HG03558 (cell line): Measurements from ENCODE around the gene CKLF.
A peak's percentile ranks its signal among the peaks of the same experiment; 100 is the strongest.

Experiments used
- ATAC-seq: cut with Tn5 transposase; IDR thresholded peaks from one replicate; pipeline ENCODE4 v1.9.1; 2021; ENCODE audit warnings: moderate number of reproducible peaks; ENCODE audit not compliant: unreplicated experiment; ENCODE audit errors: extremely low read depth

The CKLF gene

DNA sequence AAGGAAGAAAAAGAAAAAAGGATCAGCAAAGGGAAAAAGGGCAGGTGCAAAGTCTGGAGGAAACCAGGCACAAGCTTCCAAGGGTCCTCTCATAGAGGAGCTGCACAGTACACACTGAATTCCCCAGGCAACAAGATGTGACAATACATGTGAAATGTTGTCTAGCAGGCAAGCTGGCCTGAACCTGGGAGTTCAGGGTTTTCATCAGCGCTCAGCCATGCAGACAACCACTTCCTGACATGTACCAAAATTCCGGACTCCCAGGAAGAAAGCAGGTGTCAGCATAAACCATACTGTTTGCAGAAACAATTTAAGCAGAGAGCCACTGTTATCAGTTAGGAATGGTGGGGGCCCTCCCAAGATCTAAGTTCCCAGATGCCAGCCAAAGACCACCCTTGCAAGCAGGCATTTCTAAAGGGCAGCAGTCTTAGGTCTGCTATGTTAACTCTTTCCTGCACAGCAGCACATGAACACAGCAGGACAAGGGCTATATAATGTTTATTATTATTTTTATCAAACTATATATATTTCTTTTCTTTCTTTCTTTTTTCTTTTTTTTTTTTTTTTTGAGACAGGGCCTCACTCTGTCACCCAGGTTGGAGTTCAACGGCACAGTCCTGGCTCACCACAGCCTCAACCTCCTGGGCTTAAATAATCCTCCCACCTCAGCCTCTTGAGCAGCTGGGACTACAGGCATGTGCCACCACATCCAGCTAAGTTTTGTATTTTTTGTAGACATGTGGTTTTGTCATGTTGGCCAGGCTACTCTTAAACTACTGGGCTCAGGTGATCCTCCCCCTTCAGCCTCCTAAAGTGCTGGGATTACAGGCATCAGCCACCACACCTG lies 12.5 kb upstream of the CKLF start:
- ATAC-seq, result peak; percentile 73

DNA sequence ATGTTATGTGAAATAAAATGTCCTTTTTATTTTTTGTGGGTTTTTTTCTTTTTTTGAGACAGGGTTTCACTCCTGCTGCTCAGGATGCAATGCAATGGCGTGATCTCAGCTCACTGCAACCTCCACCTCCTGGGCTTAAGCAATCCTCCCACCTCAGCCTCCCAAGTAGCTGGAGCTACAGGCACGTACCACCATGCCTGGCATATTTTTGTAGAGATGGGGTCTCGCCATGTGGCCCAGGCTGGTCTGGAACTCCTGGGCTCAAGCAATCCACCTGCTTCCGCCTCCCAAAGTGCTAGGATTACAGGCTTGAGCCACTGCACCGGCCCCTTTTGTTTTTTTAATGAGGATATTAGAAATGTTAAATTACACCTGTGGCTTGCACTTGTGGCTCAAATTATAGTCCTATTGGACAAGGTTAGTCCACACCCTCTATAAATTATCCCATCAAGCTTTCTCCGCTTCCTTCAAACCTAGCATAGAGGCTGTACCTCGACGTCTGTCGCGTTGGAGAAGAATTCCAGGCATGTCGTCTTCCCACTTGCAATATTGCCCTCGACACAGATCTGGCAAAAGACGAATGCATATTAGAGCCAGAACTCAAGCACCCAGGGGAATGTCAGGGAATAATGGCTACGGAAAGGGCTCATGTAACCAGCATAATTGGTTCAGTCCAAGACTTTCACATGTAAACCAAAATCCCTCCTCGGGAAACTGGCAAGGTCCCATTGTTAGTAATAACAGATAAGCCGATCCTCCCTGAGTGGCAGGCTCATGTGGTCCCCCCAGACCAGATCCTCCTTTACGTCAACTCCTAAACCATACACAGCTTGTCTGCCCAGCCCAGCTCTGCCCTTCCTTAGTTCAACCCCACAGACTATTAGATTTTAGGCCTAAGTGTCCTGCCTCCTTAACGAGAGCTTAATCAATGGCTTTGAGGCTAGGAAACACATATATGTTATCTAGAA lies 10.7 kb upstream of the CKLF start:
- no peak for ATAC-seq

DNA sequence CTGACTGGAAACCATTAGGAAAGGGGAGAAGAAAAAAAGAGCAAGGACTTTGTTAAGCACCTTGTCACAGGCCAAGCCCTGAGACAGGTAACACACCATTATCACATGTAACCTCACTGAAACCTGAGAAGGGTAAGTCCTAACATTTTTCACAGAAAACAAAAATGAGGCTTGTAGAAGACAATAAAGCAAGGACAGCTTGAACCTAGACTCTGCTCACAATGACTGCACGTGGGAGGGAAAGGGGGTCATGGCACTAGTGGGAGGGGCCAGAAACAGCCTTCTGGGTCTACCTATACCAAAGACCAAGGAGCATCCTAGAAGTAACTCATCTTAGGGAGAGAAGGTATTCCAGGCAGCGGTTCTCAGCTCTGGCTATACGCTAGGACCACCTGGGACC lies 10.0 kb upstream of the CKLF start:
- ATAC-seq, result no peak

DNA sequence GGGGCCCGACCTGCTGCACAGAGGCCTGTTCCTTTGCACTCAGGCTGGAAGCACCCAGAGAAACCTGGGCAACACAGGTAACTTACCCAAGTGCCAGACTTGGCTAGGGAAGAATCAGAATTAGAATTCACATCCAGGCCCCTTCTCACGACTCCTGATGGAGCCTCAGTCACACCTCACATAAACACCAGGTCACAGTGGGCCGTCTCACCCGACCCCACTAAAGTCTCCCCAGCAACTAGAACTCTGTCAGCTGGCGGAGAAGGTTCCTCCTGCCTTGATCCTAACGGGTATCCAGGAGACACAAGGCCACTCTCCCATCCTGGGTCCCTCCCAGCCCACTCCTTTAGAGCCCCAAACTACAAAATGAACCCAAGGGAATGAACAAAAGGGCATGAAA lies 8.8 kb upstream of the CKLF start:
- ATAC-seq, result no peak

DNA sequence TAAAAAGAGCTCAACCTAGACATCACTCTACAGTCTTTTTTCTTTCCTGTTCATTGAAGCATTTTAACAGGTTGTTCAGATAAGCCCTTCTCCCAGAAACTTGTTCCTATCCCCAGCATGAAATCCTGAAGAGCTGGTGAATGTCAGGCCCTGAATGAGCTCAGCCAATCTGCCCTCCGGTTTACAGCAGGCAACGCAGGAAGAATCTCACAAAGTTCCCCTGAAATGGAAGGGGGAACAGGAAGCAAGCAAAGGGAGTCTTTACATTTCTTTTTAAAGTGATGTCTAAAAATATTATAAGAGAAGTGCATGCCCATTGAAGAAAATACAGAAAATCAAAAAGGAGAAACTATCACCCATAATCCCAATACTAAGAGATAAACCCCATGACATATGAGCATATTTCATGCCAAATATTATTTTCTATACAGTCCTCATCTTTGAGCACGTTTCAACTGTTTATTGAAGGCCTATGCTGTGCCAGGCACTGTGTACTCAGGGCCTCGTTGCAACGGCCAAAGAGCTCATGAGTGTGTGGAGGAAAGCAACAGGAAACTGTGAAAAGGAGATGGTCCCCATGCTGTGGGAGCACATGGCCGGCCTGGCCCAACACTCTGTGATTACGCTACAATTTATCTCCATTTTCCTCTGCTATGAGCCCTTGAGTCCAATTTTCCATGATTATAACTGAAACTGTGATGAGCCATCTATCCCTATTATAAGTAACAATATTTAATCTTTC lies 8.2 kb upstream of the CKLF start:
- no peak for ATAC-seq

DNA sequence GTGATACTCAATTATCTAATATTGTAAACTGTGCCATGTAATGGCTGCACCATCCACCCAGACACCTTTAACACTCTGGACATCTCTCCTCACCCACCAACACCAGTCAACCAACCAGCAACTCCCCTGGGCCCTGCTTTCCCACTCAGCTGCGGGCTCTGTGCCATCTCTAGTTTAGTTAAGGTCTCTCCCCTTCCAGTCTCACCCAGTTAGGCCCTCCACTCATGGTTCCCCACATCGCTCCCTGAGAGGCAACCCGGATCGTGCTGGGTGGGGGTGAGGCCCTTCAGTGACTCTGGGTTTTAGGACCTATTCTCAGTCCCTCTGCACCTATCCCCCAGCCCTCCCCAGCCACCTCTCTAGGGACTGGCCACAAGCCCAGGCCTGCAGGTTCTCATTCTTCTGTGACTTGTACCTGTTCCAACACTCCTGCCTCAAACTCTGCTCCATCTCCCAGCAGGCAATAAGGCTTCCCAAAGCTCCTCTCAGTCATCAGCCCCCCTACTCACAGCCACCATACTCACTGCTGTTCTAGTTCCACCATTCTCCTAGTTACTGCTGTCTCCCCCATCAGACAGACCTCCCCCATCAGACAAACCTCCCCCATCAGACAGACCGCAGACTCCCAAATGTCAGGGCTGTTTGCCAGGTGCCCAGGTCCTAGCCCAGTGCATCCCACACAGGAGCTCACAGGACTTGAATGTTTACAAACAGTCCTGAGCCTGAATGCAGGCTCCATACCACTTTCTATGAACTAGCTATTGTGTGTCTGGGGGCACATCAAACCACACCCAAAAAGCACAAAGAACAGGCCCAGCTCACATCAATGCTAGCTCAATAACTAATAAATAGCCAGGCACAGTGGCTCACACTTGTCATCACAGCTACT lies 5.0 kb upstream of the CKLF start:
- no peak for ATAC-seq

DNA sequence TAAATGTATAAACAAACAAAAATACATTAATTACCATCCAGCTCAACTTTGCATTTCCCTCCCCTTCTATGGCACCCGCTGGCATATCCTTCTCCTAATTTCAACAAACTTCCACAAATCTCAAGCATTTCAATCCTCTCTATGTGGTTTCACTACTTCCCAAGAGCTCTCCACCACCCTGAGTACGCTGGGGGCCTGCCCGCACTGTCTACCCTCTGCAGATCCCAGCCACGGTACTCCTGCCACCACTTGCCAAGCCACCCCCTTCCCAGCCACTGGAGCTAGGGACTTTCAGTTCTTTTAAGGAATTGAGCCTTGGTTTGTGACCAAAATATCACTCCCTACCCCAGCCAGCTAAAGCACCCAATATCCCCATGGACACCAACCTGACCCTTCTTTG lies 4.3 kb upstream of the CKLF start:
- ATAC-seq, result no peak

DNA sequence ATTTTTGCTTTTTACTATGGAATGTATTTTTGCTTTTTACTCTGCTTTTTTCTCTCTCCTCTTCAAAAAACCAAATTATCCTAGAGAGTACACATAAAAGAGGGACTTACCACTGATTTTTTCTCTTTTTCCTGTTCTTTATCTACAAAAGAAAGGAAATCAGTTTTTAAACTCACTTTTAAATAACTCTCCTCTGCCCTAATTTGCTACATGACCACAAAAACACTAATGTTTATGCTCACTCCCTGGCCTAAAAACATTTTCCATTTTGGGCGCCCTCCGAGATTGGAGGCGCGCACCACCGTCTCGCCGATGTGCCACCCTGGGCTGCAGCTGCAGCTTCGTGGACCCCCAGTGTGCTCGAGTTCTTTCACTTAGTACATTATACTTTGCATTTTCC lies 3.5 kb upstream of the CKLF start:
- ATAC-seq, result no peak

DNA sequence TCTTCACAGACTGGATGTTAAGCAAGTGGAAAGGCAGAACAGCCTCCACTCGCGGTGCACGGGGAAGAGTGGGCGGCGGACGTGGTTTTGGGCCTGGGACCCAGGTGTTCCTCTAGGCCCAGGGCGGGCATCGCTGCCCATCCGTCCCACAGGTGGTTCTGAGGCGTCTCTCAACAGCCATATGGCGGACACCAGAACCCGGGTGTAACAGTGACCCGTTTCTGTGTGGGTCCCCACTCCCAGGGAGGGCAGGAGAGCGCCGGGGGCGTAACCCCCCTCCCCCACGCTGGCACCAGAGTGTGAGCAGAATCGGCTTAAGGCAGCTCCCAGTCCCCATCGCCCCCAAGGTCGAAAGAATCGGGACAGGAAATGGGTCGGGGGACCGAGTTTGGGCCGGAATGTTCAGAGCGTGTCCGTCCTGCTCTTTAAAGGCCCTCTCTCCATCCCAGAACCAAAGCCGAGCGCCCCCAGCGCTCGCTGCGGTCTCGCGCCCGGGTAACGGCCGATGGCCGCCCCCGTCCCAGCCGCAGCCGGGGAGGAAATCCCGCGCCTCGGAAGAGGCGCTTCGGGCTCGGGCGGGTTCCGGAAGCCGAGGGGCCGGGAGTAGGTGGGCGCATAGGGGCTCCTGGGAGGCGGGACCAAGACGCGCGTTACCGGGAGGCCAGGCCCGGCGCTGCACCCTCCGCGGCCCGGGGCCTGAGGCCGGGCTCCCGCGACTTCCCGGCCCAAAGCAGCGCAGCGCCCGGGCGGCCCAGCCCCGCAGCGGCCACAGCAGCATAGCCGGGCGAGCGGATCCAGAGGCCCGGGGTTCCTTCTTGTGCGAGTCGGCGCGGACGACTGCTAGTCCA lies 2.9 kb upstream of the CKLF start, which contains the start of gene TK2:
Gene TK2, minus strand, starts transcription at position 839 of the 848 bp plus-strand sequence. Its CDS starts 61 bp downstream, at position 778.
- no peak for ATAC-seq

DNA sequence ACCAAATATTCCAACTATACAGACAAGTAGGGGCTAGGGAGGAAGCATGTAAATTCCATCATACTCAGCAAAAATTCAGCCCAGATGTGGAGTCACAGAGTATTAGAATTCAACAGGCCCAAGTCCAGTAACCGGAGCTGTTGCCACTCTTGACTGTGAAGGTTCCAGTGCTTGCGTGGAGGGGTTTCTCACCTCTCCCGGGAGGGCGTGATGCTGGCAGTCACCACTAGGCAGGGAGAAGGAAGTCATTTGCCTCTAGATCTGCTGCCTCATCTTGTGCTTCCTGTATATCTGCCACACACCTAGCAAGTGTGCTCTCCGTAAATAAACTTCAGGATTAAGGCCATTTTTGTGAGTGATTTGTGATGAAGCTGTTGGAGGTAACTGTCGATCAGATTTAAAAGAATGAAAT lies 1.0 kb upstream of the CKLF start:
- no peak for ATAC-seq

DNA sequence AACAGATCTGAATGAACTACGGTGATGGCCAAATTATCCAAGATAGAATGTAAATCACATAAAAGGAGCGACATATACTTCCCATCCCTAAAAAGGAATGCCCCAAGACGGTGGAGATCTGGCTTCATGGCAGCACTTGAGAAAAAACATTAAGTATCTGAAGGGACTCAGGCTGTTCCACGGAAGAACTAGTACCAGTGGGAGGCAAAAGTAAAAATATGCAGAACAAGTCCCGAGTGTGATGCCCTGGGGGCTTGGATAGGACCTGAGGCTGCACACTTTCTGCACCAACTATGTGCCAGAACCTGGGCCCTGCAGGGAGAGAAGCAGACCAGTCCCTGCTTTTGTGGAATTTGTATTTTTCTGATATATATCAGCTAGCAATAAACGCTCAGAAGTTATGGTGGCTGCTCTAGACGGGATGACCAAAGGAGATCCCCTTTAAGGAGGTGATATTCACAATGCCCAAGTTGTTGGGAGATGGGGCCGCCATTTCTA lies 539 bp upstream of the CKLF start:
- ATAC-seq, result no peak

DNA sequence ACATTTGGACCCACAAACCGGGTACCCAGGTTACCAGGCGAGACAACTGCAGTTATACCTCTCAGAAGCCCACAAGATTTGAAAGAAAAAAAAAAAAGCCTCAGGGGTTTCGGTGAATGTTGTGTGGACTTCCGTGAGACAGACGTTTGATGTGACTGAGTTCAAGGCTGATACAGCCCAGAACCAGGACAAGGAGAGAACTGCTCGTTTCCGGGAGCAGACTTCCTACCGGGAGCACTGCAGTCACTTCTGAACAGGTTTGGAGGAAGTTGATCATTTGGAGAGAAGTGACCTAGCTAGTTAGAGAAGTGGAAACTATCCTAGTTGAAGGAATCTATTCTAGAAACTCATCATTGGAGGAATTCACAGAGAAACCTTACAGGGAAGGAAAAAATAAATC lies 847 bp downstream of the CKLF start:
- ATAC-seq, result no peak

DNA sequence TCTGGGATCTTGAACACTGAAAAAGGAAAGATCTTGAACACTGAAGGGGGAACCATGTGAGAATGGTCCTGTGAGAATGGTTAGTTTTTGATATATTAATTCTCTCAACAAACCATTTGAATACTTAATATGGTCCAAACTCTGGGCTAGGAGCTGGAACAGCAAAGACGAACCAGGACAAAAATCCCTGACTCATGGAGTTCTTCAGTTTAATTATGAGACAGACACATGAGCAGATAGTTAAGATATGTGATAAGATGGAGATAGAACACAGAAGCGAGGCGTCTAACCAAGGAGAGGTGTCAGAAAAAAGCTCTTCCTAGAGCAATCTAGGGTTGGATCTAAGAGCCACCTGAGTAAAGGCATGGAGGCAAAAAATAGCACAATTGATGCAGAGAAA lies 1.6 kb downstream of the CKLF start:
- no peak for ATAC-seq

DNA sequence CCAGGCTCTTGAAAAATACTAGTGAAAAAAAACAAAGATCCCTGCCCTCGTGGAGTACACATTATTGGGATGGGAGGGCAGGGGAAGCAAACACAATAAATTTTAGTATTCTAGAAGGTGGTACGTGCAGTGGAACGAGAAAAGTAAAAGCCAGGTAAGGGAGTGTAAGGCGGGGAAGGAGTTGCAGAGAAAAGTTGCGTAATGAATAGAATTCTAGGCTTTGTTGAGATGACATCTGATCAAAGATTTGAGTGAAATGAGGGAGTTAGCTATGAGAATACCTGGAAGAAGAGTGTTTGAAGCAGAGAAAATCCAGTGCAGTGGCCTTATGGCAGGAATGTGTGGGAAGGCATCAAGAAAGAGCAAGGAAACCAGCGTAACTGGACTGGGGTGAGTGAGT lies 2.1 kb downstream of the CKLF start:
- no peak for ATAC-seq

DNA sequence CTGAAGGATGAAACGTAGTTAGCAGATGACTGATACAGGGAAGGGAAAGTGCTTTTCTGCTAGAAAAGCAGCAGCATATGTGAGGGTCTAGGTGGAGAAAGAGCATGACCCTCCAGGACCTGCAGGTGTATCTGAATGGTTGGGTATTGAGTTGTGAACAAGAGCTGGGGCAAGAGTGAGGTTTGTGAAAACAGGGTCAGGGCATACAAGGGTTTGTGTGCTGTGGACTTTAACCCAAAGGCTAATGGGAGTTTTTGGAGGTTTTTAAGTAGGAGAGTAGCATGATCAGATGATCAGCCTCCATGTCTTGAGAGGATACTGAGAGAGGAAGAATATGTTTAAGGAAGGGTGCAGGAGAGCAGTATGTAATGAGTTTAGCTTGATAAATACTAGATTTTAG lies 7.7 kb downstream of the CKLF start:
- ATAC-seq, result no peak

DNA sequence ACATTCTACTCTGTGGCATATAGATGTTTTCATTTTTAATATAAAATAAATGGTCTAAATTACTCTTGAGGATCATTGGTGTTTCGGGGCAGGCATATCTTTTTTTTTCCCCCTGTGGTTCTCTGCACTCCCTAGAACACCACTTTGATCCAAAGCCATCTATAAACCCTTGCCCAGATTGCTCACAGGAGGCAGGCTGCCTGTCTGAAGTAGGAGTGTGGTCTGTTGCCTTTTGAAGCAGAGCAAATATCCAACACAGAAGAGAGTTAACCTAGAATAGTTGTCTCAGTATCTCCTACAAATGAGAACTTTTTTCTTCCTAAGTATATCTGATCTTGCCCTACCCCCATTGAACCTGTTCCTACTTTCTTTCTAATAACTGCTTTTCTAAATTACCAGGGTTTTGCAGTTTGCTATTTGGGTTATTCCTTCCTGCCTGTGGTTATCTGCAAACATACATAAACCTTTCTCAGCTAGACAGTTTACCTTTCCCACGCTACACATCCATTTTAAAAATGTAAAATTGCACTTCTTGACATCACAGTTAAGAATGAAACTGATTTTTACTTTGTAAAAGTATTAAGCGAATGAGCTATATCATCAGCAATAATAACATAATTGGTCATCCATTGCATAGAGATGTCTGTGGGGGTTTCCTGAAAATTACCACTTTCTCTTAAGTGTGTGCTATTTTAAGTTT lies 9.2 kb downstream of the CKLF start:
- no peak for ATAC-seq

DNA sequence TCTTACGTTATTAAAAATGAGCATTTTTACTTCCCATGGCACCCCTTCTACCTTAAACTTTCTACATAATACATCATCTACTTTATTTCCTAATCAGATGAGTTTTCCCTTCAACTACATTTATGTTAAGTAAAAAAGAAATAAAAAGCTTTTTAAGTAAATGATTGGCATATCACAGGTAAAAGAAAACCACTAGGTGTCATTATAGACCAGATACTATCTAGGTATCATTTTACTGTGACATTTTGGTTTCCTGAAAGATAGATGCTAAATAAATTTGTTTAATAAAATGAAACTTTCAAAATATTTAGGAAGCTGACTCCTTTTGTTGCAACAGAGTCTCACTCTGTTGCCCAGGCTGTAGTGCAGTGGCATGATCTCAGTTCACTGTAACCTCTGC lies 10.0 kb downstream of the CKLF start:
- ATAC-seq, result no peak

DNA sequence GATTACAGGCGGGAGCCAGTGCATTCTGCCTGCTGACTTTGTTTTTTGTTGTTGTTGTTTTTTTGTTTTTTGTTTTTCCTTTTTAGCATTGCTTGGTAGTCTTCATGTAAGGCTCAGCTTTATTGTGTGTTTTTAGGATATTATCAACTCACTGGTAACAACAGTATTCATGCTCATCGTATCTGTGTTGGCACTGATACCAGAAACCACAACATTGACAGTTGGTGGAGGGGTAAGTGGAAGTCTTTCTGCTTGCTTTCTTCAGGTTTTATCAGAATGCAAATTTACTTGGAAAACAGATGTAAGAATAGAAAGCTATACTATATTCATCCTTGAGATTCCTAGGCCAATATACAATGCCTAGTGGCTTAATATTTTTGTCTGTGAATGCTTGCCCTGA lies 10.6 kb downstream of the CKLF start:
- ATAC-seq, result no peak
